Endothelial cell of umbilical vein (primary cell): ENCODE results near the gene TPMT.

Experiments used
- CTCF ChIP-seq, 2 donors: IDR thresholded peaks; 1 replicate in 1 of 2; 2 replicates in 1 of 2; pipeline ENCODE4 v1.5.1; 2011; ENCODE audit warnings: low read length in 2 of 2, mild to moderate bottlenecking in 2 of 2, moderate library complexity in 2 of 2, control low read depth in 1 of 2, inconsistent platforms in 1 of 2, low read depth in 1 of 2; ENCODE audit not compliant: insufficient read depth in 1 of 2; ENCODE audit errors: extremely low read depth in 1 of 2
- EZH2 ChIP-seq: IDR thresholded peaks from 2 replicates; pipeline ENCODE4 v1.6.1; 2012; ENCODE audit warnings: borderline replicate concordance, low read depth, mild to moderate bottlenecking, moderate library complexity, low read length, inconsistent platforms; ENCODE audit not compliant: severe bottlenecking
- FOS ChIP-seq: IDR thresholded peaks from 2 replicates; pipeline ENCODE4 v1.6.1; 2011; ENCODE audit warnings: mild to moderate bottlenecking, low read length, moderate library complexity, borderline replicate concordance; ENCODE audit not compliant: insufficient read depth
- MYC ChIP-seq: IDR thresholded peaks from one replicate; pipeline ENCODE4 v1.6.1; 2011; ENCODE audit warnings: mild to moderate bottlenecking, low read depth, low read length
- POLR2A ChIP-seq: IDR thresholded peaks from 2 replicates; pipeline ENCODE4 v1.6.1; 2012; ENCODE audit warnings: low read depth, mild to moderate bottlenecking, control low read depth, low read length

- TF ChIP-seq CTCF (IDR thresholded peaks at IDR 0.05; ENCODE audit: extremely low read depth in 1 of 2, insufficient read depth in 1 of 2, low read depth in 1 of 2, low read length in 2 of 2) (peak; percentile 94 to 97), FOS (no peak), POLR2A (peak; percentile 65), MYC (peak; percentile 46), EZH2 (no peak)
Observed at GRCh38 chr6:18122128-18123093, 32.5 kb downstream of the TPMT start, which contains the start of gene NHLRC1.
